Lower leg skin (tissue), 3 donors: ENCODE data around the gene PCDH9.

Experiments used
- POLR2A ChIP-seq, 2 donors: fragments of 450-650 bp; IDR thresholded peaks; one replicate each; pipeline ENCODE4 v1.6.1; 2016 to 2017; ENCODE audit warnings: antibody characterized with exemption in 2 of 2, mild to moderate bottlenecking in 1 of 2, moderate library complexity in 1 of 2
- TF ChIP-seq, protein P1 (sequence below), 3 donors: fragments of 450-650 bp; IDR thresholded peaks; one replicate each; pipeline ENCODE4 v1.5.1; 2016; ENCODE audit warnings: antibody characterized with exemption in 3 of 3, mild to moderate bottlenecking in 3 of 3, moderate library complexity in 2 of 3

DNA sequence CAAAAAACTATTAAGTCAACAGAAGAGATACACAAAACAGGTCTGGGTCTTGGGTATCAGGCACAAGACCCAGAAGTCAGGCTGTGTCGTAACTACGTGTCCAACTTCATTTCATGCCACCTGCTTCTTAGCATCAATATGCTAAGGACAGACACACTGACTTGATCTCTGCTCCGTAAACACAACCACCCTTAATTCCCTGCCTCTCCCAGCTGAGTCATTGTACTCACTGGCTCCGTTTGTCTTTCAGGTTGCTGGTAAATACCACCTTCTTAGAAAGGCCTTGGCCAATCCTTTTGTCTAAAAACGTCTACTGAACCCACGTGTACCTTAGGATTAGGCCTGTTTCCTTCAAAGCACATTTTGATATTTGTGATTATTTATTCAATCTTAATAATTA lies 726.2 kb downstream of the PCDH9 start:
- TF ChIP-seq, protein P1, sequence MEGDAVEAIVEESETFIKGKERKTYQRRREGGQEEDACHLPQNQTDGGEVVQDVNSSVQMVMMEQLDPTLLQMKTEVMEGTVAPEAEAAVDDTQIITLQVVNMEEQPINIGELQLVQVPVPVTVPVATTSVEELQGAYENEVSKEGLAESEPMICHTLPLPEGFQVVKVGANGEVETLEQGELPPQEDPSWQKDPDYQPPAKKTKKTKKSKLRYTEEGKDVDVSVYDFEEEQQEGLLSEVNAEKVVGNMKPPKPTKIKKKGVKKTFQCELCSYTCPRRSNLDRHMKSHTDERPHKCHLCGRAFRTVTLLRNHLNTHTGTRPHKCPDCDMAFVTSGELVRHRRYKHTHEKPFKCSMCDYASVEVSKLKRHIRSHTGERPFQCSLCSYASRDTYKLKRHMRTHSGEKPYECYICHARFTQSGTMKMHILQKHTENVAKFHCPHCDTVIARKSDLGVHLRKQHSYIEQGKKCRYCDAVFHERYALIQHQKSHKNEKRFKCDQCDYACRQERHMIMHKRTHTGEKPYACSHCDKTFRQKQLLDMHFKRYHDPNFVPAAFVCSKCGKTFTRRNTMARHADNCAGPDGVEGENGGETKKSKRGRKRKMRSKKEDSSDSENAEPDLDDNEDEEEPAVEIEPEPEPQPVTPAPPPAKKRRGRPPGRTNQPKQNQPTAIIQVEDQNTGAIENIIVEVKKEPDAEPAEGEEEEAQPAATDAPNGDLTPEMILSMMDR (IDR thresholded peaks at IDR 0.05): no peak
- no peak for TF ChIP-seq POLR2A (IDR thresholded peaks at IDR 0.05)
